Ishikawa (cell line): ENCODE measurements around the gene MYO5A.

Experiments used
- CEBPB ChIP-seq: IDR thresholded peaks from 2 replicates; pipeline ENCODE4 v1.6.1; 2012
- EGR1 ChIP-seq: IDR thresholded peaks from 2 replicates; pipeline ENCODE4 v1.6.1; 2012
- EP300 ChIP-seq: IDR thresholded peaks from 2 replicates; pipeline ENCODE4 v1.6.1; 2012; ENCODE audit warnings: borderline replicate concordance
- FOXM1 ChIP-seq: IDR thresholded peaks from 2 replicates; pipeline ENCODE4 v1.6.1; 2012; ENCODE audit warnings: low read depth, borderline replicate concordance
- MAX ChIP-seq: IDR thresholded peaks from 2 replicates; pipeline ENCODE4 v1.6.1; 2012
- RAD21 ChIP-seq: IDR thresholded peaks from 2 replicates; pipeline ENCODE4 v1.6.1; 2012; ENCODE audit warnings: low read depth
- REST ChIP-seq: IDR thresholded peaks from 2 replicates; pipeline ENCODE4 v1.6.1; 2012; ENCODE audit warnings: low read depth, mild to moderate bottlenecking
- TAF1 ChIP-seq: IDR thresholded peaks from 2 replicates; pipeline ENCODE4 v1.6.1; 2012; ENCODE audit warnings: low read depth, mild to moderate bottlenecking
- TEAD4 ChIP-seq: IDR thresholded peaks from 2 replicates; pipeline ENCODE4 v1.6.1; 2012
- YY1 ChIP-seq: IDR thresholded peaks from 2 replicates; pipeline ENCODE4 v1.6.1; 2012; ENCODE audit warnings: low read depth
- ZBTB7A ChIP-seq: IDR thresholded peaks from 2 replicates; pipeline ENCODE4 v1.6.1; 2012; ENCODE audit warnings: low read depth

GRCh38 chr15:52563501-52564060, 34.9 kb upstream of the MYO5A start:
- TF ChIP-seq ZBTB7A (no peak), EP300 (no peak), TAF1 (no peak), REST (no peak), RAD21 (no peak), EGR1 (no peak), YY1 (no peak), FOXM1 (no peak), CEBPB (no peak), MAX (no peak), TEAD4 (no peak)
